H1 (cell line): ENCODE measurements around the gene TEX264. TPM values are rescaled to one million over a fixed set of nuclear protein-coding genes. Genes with fewer than 3 reads are reported as not detected.

Experiments used
- CBX5 ChIP-seq: fragments of 300-800, 300-1000 bp; sonication (generic); IDR thresholded peaks from 2 replicates; pipeline ENCODE4 v1.7.1; 2016; ENCODE audit warnings: antibody characterized with exemption, low read length, low read depth
- CHD2 ChIP-seq: IDR thresholded peaks from 2 replicates; pipeline ENCODE4 v1.6.1; 2012; ENCODE audit warnings: low read length, improper control_type of control experiment
- CREB1 ChIP-seq: IDR thresholded peaks from 2 replicates; pipeline ENCODE4 v1.6.1; 2012; ENCODE audit warnings: inconsistent platforms
- EGR1 ChIP-seq: IDR thresholded peaks from 2 replicates; pipeline ENCODE4 v1.6.1; 2011; ENCODE audit warnings: low read depth, low read length, borderline replicate concordance
- MAFK ChIP-seq: IDR thresholded peaks from 2 replicates; pipeline ENCODE4 v1.6.1; 2012; ENCODE audit warnings: low read depth, mild to moderate bottlenecking, improper control_type of control experiment, low read length
- SP4 ChIP-seq: IDR thresholded peaks from 2 replicates; pipeline ENCODE4 v1.6.1; 2012; ENCODE audit warnings: low read length, inconsistent platforms
- polyA plus RNA-seq, 7 experiments: library from polyadenylated mRNA; depleted of rRNA in 3 of 7; stranded (reverse) in 5 of 7; unstranded in 2 of 7; fragments of >200 nt in 5 of 7; fragments of 200-250 nt in 2 of 7; gene quantifications; 1 replicate in 5 of 7; 2 replicates in 1 of 7; 4 replicates in 1 of 7; pipeline versions ENCODE4 v1.2.1 to v1.2.3, GENCODE V29; 2011 to 2013; ENCODE audit warnings: missing spikeins in 2 of 7, mixed read lengths in 2 of 7
- total RNA-seq: library from RNA; stranded (reverse); fragmentation: NEBNext Ultra II Directional; extraction: Animal tissue kit (Norgen Biotek cat#: 25700); gene quantifications from 2 replicates; pipeline ENCODE4 v1.2.1, GENCODE V29; 2021

TEX264 gene
- total and polyA plus RNA-seq, 2 of the 8 experiments (the other 6 are each of a cell fraction or from before 2014, with no cell fraction given) = 11.2 to 35.6 TPM

- TF ChIP-seq MAFK = no peak
- no peak for TF ChIP-seq CBX5
- no peak for TF ChIP-seq SP4
- TF ChIP-seq CREB1 = no peak
- no peak for TF ChIP-seq EGR1
- no peak for TF ChIP-seq CHD2
Observed at GRCh38 chr3:51709004-51709420, 38.0 kb downstream of the TEX264 start (continued).
